B cell (primary cell): ENCODE data around the gene ASAP3.

Source experiments
- EZH2 ChIP-seq: IDR thresholded peaks from 2 replicates; pipeline ENCODE4 v1.6.1; 2012; ENCODE audit warnings: borderline replicate concordance, low read depth, mild to moderate bottlenecking, moderate library complexity, low read length; ENCODE audit not compliant: insufficient read depth, poor library complexity, severe bottlenecking
- TF ChIP-seq, protein P1 (sequence below): fragments of 200-600 bp; IDR thresholded peaks from one replicate; pipeline ENCODE4 v1.8.0; 2022; ENCODE audit warnings: antibody characterized with exemption, mild to moderate bottlenecking

DNA sequence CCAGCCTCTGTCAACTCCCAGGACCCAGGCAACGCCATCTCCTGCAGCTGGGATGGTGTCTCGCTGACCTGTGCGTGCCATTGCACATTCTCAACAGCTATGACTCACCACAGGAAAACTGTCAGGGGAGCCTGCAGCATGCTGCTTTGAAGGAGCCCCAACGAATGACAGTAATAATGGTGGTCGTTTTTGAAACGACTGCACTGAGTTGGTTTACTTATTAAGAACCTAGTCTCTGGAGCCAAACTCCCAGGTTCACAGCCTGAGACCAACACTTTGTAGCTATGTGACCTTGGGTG is 81.0 kb downstream of the ASAP3 start:
- no peak for TF ChIP-seq EZH2
- TF ChIP-seq, protein P1, sequence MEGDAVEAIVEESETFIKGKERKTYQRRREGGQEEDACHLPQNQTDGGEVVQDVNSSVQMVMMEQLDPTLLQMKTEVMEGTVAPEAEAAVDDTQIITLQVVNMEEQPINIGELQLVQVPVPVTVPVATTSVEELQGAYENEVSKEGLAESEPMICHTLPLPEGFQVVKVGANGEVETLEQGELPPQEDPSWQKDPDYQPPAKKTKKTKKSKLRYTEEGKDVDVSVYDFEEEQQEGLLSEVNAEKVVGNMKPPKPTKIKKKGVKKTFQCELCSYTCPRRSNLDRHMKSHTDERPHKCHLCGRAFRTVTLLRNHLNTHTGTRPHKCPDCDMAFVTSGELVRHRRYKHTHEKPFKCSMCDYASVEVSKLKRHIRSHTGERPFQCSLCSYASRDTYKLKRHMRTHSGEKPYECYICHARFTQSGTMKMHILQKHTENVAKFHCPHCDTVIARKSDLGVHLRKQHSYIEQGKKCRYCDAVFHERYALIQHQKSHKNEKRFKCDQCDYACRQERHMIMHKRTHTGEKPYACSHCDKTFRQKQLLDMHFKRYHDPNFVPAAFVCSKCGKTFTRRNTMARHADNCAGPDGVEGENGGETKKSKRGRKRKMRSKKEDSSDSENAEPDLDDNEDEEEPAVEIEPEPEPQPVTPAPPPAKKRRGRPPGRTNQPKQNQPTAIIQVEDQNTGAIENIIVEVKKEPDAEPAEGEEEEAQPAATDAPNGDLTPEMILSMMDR, result no peak
